GM19043 (cell line): ENCODE data around the gene RASSF8.

Source experiments
- ATAC-seq: cut with Tn5 transposase; IDR thresholded peaks from one replicate; pipeline ENCODE4 v1.9.1; 2021; ENCODE audit warnings: low read depth; ENCODE audit not compliant: unreplicated experiment

The RASSF8 gene

DNA sequence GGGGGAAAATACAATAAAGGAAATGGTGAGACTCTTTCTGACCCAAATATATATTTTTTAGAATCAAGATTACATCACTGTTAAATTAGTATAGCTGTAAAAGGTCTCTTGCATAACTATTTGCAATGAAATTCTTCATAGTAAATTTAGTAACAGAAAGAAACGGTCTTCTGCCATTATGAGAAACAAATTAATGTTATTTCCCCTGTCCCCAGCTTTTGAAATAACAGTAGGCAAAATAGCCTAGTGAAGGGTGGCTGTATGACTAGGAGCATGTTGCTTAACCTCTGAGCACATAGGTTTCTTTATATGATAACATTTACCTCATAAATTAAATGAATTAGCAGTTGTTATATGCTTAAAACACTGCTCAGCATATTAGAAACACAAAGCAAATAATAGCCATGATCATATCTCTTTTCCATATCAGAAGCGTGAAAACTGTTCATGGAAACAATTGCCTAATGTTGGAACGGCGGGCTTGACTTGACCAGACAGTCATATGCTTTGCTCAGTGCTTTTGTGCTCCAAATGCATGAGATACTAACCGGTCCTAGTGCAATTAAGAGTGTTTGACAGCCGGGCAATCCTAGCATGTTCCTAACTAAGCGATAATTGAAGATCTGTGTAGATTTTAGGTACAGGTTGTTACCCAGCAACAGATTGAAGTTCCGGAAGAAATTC lies 142.3 kb downstream of the RASSF8 start:
- no peak for ATAC-seq

DNA sequence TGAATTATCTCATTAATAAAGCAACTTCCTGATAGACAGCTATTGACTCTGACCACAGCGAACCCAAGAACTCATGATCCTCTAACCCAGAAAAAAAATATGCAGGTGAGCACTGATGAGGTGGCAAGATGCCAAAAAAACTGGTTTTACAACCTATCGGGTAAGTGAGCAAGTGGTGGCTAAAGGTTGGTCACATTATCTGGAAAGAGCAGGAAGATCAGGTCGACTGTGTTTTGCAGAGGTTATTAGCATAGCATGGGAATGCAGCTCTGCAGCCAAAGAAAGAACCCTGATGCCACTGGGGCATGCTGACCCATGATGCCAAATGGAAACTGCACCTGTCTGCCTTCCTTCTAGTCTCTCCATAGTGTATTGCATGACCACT lies 142.9 kb downstream of the RASSF8 start:
- no peak for ATAC-seq

DNA sequence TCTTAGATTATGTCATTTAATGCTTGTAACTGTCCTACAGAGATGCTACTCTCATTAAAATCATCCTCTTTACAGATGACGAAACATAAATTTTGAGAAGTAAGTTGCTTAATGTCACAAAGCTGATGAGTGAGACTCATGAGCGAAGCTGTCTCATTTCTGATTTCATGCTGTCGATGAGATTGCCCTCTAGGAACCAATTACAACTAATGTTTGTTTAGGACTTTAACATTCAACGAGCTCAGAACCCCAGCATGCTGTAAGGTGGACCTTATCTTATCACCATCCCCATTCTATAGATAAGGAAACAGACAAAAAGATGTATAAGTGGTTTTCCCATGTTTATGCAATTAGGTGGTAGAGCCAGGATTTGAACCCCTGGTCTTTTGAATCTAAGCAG lies 143.3 kb downstream of the RASSF8 start:
- ATAC-seq, result no peak

DNA sequence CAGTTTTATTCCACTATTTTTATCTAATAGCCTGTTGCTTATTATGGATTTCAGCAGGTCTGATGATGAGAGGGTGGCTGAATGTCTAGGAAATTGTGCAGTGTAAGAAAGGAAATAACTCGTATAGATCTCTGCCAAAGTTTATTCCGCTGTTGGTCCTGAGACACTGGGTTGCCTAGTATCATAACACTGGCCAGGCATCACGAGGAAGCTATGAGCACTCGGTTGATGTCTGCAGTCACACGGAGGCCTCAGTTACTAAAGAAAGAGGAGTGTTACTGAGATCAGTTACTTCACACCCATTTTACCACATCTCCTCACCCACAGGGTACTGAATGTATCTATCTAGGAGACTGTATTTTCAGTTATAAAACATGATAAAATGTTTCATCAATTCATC lies 144.5 kb downstream of the RASSF8 start:
- no peak for ATAC-seq

DNA sequence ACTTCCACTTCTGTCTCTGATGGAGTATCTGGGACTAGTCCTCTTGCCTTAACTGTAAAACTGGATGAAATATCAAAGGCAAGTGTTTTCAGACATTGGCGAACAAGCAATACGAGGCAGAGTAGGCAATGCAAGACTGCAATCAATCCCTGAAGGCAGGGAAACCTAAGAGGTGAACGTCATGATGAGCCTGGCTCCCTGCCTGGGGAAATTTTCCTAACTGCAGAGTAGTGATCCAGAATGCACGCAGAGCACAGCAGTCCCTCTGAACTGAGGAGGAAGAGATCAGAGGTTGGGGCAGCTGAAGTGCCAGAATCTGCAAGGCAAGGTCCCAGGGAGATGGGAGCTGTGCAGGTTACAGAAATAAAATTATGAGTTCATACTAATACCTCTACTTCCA lies 147.9 kb downstream of the RASSF8 start:
- ATAC-seq, result no peak

DNA sequence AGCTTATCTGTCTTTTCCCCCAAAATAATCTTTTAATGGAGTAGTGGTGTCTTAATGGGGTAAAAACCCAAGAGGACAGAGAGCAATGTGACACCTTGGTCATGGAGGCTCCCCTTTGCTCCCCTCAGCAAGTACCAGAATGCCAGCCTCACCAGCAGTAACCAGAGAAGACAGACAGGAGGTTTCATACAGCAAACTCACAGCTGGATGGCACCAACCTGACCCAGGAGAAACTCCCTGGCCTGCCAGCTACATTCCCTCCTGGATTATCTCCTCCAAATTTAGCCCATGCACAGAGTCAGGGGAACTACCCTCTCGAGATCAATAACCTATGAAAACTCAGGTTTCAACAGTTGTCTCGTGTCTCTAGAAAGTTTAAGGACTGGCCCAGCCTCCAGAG lies 150.4 kb downstream of the RASSF8 start:
- ATAC-seq, result no peak

DNA sequence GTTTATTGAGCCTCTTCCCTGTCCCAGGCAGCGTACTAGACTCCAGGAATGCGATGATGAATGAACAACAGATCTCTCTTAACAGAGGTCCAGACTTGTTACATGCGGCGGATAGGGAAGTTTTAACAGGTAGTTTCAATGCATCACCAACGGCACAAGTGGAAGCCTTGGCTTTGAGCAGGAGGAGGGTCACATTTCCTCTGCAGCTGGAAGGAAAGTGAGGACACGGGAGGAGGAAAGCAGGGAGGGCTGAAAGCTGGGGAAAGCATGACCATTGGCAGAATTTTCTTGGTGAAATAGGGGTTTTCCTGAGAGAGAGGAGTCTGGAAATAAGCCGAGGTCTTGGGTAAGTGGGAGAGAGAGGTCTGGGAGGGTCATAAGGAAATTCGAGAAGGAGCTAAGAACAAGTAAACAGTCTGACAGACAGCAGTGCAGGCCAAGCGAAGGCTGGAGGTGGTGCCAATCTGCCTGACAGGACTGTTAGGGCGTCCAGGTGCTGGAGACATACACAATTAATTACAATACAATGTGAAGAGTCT lies 150.9 kb downstream of the RASSF8 start:
- ATAC-seq, result no peak

DNA sequence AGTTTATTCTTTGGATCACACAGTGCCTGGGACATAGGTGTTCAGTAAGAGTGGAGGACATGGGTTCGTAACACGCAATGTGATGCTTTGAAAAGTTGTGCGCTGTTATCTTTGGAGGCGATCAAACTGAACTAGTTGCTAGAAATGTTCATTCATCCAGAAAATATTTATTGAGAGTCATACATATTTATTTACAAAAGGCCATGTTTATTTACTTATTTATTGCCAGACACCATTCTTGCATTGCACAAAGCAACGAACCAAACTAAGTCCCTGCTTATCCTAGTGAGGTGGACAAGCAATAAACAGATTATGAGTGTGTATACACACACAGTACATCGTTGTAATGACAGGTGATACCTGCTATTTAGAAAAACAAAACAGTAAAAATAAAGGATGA lies 153.8 kb downstream of the RASSF8 start:
- no peak for ATAC-seq

DNA sequence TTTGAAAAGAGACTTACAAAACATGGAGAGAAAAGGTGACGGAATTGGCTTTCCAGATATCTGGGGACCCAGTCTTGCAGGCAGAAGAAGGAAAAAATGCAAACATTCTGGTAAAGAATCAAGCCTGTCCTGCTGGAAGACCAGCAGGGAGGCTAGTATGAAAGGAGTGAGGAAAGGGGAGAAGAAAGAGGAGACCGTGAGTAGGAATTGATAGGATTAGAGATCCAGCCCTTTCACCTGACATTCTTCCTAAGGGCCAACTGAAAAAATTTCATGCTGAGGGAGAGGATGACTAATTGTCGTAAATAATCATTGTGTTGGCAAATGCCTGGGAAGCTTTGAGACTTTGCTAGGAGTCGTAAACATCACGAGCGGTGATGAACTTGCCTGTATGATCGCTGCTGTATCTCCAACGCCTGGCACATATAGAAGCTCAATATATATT lies 154.2 kb downstream of the RASSF8 start:
- no peak for ATAC-seq

DNA sequence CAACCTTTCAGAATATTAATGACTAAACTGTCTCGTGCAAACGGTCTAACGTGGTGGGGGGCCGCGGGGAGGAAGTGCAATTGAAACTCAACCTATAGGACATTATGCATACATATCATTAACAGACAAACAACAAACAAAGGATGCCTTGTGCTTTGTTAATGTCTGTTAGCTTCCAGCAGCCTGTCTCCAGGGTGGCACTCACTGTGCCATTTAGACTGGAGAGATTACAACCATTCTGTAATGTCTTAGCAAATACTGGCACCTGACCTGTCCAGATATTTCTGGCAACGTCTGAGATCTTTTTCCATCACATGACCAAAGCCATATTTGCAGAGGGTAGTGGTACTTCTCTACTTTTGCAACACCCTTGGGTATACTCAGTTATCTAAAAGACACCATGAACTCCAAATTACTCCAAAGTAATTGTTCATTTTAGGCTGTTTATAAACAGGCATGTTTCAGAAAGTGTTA lies 154.7 kb downstream of the RASSF8 start:
- ATAC-seq, result no peak

DNA sequence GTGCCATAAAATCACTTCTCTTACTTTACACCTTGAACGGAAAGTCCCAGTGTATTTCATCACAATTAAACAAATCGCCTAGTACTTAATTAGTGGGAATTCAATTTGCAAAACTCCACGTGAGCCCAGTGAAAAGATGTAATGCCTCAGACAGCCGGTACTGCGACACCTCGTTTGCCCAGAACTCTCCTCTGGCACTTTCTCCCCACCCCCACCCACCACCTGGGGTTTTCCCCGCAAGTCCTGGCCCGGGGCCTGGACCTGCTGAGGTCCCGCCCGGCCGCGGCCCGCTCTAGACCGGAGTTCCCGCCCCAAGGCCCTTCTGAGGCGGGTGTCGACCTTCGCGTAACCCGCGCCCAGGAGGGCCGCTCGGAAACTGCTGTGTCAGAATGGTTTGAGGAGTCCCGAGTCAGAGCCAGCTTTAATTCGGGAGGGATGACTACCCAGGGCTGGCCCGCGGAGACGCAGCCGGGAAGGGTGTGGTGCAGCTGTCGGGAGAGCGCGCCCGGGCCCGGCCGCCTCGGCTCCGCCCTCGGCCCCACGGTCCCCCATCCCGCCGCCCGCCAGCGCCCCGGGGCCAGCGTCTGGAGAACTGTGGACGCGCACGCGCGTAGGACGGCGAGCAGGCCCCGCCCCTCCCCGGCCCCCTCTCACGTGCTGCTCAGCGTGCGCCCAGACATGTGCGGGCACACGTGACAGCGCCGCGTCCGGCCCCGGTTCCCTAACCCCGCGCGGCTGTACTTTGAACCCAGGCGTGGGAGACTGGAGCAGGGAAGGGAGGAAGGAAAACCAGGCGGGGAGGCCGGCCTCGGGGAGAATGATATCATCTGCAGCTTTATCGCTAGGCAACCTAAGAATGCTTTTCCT lies 155.6 kb downstream of the RASSF8 start:
- peak; percentile 60 for ATAC-seq

DNA sequence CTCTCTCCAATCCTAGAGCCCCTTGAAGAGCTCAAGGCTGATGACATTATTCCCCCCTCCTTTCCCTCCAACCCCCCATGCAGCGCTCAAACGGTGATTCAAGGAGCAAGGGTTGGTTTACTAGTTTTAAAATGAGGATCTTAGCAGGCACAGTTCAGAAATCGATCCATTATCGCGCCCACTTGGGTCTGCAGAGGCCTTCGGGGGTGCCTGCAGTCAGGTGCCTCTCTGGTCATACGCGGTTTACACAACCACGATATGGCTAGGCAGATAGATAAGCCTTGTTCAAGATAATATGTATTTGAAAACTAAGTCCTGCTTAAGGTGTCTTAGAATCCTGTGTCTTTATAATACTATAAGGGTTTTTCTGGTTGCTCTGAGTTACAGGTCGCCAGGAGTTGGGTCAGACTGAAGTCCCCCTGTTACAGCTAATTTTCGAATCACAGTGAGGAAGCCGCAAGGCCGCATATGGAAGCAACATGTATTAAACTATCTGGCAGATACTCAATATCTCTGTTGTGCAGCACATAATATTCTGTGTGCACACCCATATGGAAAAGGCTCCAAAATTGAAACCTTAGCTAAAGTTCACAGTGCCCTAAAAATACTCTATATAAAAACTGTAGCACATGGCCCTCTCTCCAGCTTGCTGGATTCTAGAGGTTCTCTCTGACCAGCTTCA lies 156.4 kb downstream of the RASSF8 start:
- no peak for ATAC-seq

DNA sequence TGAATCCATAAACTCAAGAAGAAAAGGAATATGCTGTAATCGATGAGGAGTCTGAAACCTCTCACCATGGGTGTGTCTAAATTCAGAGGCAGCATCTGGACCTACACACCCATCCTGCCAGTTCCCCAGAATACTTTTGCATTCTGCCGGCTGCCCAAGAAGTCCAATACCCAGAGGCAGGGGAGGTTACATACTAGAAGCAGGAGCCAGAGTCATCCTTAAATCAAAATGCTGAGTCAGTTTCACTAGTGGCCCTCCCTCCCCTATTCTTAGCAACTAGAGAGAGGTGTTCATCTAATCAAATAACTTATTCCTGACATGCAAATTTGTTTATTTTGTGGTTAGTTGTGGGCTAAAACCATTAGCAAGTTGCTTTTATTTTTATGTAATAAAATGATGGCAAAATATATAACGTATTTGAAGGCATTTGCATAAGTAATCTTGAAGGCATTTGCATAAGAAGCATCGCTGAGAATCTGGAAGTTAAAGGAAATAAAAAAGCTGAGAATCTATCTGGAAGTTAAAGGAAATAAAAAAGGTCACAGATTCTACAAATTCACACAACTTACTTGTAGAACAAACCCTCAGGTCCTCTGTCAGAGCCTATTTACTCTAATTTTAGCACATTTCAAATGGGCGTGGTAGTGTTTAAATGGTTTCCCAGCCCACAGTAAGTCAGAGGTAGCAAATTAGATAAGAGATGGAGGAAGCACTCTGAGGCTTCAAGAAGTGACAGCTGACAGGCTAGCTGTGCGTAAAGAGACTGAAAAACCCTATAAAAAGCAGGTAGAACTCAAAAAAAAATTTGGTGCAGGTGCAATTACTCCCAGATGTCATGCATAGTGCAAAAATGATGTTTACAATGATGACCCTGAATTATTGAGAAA lies 158.6 kb downstream of the RASSF8 start:
- no peak for ATAC-seq

DNA sequence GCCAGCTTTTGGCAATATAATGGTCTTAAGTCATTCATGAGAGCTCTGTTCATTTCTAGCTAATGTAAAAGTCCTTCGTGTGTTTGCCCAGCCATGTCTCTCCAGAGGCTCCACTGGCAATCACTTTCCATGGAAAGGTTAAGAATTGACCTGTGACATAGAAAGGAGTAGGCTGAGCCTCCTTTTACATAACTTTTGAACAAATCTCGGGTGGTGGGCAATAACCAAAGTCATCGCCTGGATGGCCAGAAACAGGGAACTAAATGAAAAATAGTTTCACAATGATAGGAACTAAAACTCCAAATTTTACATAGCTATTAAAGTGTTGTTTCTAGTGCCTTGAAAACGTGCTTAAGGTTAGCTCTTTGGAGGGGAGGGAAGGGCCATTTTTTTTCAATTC lies 159.8 kb downstream of the RASSF8 start:
- ATAC-seq, result no peak

DNA sequence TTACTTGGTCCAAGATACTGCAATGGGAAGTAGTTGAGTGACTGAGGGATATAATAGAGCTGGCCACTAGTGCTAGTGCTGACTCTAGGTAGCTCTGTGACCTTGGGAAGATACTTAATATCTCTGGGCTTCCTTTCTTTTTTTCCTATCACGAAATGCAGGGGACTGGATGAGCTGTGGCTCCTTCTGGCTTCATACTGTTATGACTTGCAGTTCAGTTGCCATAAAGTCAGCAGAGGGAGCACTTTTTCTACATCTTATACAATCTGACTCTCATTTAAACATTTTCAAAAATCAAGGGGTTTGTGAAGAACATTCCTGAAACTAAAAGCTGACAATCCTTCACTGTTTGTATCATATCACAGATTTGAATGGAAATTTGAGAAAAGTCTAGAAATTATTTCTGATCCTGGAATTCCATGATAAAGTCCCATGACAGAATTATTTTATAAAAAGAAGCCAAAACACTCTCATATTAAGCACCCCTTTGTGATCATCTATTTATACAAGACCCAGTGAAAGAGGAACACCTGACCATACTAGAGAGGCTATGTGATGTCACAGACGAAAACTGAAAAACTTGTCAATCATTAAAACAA lies 161.0 kb downstream of the RASSF8 start:
- ATAC-seq, result peak; percentile 30

DNA sequence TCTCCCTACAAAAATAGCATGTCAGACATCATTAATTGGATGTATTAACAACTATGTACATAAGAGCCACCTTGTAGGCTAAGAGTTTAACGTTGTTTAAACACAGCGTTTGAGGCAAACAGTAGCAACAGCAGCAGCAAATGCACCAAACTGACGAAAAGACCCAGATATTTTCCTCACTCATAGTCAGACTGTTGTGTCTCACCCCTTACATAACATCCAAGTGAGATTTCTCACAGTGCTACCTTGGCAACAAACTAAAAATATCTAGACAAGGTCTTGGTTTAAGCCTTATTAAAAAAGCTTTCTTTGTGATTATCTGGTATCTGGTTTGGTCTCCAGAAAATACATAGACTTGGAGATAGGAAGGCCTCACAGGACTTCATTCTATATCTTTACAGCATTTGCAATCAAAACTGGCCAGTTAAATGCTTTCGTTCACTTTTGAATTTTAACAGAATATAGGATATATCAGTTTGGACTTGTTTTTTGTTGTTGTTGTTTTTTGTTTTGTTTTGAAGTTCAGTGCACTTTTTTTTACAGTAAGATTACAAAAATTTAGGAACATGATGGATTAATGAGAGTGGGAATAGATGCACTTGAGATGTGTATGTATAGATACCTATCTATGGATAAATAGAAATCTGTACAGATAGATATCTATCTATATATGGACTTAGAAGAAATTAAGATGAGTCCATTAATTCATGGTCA lies 162.2 kb downstream of the RASSF8 start:
- no peak for ATAC-seq

DNA sequence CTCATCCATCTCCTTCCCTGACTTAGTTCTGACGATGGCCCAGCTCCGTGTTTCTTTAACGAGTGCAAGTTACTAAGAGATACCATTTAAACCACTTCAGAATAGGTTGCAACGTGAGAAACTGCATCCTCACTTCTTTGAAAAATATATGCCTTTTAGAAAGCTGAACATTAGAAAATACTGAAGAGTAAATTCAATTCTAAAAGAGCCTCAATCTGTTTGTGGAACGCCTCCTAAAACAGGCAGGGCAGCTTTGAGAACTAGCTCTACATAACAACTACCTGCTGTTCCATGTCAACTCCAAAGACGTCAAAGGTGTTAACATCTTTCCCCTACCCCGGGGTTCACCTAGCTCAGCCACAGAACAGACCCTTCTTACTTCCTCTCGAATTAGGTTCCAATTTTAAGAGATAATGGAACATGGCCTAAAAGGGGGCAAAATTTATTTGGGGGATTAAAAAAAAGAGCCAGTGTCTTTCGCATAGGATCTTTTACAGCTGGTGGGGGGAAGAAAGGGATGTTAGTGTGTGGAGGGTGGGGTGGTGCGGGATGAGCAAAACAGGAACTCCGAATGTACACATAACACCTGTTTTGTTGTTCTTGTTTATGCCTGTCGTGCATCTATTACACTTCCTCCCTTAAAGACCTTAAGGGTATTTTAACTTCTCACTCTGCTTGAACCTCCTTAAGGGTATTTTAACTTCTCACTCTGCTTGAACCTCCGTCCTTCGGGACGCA lies 163.0 kb downstream of the RASSF8 start:
- no peak for ATAC-seq

DNA sequence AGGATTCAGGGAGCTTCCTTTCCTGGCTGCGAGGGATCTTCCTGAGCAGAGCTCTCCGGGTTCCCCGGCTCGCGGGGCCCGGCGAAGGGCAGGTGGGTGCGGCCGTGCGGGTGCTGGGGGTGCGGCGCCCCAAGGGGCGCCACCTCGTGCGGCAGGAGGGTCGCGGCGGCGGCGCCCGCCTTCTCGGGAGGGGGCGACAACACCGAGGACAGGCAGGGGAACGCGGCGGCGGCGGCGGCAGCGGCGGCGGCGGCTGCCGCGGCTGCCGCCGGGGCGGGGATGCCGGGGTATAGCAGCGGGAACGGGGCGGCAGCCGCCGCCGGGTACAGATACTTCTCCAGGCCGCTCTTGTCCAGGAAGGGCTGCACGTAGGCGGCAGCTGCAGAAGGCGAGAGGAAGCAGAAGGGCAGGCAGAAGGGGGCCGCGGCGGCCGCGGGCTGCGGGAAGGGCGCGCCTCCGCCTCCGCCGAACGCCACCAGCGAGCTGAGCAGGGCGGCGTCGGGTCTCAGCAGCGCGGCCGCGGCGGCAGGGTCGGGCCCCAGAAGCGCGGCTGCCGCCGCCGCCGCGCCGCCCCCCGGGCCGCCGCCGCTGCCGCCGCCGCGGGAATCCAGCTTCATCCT lies 163.7 kb downstream of the RASSF8 start:
- ATAC-seq, result no peak
